ENCODE data around the gene P3H3.

P3H3 gene

DNA sequence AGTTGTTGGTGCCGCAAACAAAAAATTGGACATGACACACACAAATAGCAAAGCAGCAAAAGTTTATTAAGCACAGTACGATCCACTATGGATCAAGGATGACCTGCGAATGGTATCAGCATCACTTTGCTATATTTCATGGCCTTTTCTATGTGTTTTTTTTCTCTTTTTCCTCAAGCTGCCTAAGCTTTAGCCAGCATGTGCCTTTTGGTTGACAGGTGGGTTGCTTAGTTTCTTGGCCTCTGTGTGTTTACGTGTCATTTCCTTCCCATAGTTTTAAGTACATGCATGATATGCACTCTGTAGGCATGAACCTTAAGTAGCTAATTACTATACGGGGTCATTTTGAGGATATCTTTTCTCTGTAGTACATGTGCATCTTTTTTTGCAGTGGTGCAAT, 29.1 kb upstream of the P3H3 start:
- no peak for FAIRE-seq

DNA sequence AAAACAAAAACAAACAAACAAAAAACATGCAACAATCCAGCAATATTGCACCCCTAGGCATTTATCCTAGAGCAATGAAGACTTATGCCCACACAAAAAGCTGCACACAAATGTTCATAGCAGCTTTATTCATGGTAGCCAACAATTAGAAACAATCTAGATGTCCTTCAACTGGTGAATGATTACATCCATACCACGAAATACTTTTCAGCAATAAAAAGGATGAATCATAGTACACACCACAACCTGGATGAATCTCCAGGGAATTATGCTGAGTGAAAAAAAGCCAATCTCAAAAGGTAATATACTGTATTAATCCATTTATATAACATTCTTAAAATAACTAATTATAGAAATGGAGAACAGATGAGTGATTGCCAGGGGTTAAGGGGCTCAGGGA, 21.0 kb upstream of the P3H3 start:
- FAIRE-seq: no peak

DNA sequence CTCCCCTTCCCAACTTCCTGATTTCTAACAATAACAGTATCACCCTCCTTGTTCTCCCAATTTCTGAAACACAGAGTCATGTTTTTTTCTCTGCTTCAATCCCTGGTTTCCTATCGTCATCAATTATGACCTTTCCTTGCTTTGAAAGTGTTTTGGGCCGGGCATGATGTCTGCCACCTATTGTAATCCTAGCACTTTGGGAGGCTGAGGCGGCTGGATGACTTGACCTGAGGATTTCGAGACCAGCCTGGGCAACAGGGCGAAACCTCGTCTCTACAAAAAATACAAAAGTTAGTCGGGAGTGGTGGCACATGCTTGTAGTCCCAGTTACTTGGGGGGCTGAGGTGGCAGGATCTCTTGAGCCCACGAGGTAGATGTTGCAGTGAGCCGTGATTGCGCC, 19.2 kb upstream of the P3H3 start:
- no peak for FAIRE-seq

DNA sequence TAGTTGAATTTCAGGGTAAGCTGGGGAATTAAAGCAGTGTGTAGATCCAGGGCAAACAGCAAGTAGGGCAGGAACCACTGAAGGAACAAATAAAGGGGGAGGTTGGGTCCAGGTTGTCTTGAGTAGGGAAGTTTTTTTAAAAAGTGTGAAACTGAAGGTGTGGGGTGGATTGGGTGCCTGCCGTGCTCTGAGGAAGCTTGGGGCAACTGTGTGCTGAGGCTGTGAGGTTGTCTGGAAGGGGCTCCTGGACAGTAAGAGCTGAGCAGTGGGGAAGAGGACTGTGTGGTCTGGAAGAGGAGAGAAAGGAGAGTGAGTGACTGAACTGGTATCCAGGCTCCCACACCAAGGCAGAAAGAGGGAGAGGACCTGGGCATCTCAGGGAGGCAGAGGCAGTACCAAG, 17.4 kb upstream of the P3H3 start:
- no peak for FAIRE-seq

DNA sequence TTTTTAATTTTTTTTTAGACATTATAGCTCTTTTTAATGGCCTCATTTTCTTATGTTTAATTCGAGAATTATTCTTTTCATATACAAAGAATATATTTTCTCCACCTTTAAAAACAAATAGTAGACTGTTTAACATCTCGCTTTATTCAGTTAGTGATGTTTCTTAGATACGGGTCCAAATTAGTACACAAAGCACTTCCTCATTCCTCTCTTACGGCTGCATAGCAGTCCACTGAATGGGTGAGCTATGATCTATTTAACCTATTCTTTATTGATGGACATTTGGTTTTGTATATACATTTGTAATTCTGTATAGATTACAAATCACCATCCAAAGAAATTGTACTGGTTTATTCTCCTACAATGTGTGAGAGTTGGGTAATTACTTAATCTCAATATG, 14.8 kb upstream of the P3H3 start:
- FAIRE-seq: no peak

DNA sequence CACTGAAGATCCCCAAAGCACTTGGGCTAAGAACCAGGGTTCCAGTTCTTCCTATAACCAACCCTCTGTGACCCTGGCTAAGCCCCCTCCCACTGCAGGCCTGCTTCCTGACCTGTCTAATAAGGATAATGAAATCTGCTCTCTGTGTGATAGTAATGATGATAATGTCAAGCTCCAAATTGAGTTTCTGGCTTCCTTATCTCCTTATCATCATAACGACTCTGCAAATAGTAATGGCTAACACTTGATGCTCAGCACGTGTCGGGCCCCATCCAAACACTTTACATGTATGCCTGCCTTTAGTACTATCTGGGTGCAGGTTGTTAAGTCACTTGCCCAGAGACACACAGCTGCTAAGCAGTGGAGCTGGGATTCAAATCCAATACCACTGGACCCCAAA, 11.6 kb upstream of the P3H3 start:
- FAIRE-seq: no peak

DNA sequence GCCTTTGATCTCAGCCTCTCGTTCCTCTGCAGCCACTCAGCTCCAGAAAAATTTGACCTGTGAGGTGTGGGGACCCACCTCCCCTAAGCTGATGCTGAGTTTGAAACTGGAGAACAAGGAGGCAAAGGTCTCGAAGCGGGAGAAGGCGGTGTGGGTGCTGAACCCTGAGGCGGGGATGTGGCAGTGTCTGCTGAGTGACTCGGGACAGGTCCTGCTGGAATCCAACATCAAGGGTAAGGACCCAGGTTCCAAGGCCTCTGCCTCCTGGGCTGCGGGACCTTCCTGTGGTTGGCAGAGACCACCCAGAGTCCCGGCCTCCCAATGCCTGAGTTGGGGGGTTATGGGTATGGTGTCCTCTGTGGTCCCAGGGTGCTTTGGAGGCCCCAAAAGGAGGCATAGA, 11.1 kb upstream of the P3H3 start:
- no peak for FAIRE-seq

DNA sequence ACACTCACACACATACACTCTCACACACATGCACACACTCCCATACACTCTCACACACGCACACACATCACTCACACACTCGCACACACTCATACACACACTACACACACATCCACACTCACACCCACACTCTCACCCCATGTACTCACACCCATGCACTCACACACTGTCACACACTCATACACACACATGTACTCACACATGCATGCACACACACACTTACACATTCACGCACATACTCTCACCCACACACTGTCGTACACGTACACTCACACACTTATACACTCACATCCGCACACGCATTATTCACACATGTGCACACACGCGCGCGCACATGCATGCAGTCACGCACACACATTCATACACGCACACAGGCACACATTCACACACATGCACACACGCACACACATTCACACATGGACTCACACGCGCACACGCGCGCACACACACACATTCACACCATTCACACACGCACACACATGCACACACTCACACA, 10.5 kb upstream of the P3H3 start:
- FAIRE-seq: no peak

DNA sequence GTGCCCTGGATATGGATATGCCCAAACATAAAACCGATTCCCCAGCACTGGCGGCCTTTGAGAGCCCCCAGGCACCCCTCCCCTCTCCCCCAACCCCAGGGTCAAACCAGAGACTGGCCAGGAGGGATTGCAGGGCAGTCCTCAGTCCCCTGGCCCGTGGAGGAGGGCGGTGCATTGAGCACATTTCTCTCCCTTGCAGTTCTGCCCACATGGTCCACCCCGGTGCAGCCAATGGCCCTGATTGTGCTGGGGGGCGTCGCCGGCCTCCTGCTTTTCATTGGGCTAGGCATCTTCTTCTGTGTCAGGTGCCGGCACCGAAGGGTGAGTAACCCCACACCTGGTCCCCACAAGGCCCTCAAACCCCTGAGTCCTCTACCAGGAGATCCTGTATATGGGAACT, 10.0 kb upstream of the P3H3 start:
- FAIRE-seq: no peak

DNA sequence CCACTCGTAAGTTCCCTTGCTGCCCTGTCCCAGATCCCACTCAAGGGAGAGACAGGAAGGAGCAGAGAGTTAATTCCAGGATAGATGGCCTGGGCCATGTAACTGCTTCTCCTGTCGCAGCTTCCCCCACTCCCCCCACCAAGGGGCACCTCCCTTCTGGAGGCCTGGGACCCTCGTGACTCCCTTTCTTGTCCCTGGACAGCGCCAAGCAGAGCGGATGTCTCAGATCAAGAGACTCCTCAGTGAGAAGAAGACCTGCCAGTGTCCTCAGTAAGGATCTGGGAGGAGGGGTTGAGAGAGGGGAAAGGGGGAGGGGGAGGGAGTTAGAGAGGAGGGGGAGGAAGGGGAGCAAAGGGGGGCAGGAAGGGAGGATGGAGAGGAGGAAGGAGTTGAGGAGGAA, 9.6 kb upstream of the P3H3 start:
- no peak for FAIRE-seq

DNA sequence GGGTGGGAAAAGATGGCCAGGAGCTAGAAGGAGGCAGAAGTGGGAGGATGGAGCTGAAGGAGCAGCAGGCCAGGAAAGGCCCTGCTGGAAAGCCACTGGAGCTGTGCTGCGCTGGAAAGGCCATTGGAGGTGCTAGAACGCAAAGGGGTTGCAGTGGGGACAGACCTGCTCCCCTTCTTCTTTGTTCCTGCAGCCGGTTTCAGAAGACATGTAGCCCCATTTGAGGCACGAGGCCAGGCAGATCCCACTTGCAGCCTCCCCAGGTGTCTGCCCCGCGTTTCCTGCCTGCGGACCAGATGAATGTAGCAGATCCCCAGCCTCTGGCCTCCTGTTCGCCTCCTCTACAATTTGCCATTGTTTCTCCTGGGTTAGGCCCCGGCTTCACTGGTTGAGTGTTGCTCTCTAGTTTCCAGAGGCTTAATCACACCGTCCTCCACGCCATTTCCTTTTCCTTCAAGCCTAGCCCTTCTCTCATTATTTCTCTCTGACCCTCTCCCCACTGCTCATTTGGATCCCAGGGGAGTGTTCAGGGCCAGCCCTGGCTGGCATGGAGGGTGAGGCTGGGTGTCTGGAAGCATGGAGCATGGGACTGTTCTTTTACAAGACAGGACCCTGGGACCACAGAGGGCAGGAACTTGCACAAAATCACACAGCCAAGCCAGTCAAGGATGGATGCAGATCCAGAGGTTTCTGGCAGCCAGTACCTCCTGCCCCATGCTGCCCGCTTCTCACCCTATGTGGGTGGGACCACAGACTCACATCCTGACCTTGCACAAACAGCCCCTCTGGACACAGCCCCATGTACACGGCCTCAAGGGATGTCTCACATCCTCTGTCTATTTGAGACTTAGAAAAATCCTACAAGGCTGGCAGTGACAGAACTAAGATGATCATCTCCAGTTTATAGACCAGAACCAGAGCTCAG, 8.8 kb upstream of the P3H3 start:
- no peak for FAIRE-seq

DNA sequence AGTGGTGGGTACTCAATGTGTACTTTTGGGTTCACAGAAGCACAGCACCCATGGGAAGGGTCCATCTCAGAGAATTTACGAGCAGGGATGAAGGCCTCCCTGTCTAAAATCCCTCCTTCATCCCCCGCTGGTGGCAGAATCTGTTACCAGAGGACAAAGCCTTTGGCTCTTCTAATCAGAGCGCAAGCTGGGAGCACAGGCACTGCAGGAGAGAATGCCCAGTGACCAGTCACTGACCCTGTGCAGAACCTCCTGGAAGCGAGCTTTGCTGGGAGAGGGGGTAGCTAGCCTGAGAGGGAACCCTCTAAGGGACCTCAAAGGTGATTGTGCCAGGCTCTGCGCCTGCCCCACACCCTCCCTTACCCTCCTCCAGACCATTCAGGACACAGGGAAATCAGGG, 8.0 kb upstream of the P3H3 start:
- no peak for FAIRE-seq

DNA sequence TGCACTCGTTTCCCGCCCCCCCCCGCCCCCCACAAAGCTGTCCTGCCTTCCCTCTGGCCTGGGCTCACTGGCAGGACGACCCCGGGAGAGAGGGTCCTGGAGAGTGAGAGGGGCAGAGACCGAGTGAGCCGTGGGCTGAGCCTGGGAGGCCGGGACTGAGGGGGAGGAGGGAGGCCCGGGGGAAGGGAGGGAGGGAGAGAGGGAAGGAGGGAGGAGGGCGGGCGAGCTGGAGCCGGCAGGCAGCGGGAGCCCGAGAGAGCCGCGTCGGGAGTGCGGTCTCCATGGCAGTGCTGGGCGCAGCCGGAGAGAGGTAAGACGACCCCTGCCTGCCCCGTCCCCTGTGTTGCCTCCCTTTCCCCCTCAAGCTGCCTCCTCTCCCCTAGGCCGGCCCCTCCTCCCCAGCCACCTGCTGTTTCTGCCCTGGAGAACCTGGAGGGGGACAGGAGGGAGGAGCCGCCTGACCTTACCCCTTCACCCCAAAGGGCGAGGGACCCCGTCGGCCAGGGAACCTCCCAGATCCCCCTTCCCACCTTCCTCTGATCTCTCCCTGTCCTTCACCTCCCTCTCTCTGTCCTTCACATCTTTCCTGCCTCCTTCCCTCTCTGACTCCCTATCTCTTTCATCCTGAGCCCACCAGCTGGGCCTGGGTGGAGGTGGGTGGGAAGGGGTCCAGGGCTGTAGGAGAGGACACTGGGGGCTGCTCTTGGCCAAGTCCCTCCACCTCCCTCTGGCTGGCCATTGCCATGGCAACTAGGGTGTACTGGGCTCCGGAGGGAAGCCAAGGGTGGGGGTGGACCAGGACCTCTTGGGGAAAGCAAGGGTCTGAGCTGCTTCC, 6.4 kb upstream of the P3H3 start, which contains the start of gene GPR162:
Gene GPR162, plus strand, starts transcription at position 231 of the 835 bp plus-strand sequence. CDS start 2,078 bp downstream, outside the sequence.
- FAIRE-seq: no peak

DNA sequence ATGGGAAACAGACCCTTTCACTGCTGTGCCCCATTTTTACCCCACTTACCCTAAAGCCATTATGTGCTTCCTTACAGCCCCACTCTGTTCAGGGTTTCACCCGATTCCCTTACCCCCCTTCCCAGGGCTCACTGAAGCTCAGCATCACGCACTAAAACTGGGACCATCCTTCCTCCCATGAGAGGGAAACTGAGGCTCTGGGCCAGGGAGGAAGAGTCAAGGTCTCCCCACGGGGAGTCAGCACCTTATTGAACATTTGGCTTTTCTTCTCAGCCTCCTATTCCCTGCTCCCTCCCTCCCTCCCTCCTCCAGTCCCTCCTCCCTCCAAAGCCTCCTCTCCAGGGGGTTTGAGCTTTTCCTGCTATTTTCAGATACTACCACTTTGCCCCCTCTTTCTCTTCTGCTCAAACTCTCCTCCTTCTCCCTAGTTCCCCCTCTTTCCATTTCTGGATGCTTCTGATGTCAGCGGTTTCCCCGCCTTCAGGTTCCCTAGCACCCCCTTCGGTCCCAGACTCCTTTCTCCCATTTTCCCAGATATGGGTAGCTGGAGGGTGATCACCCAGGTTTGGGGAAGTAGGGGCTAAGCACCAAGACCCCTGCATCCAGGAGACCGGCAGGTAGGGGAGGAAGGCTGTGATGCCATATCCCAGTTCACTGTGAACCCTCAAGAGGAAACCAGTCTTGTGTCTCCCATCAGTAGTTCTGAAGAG, 5.6 kb upstream of the P3H3 start:
- FAIRE-seq: no peak

DNA sequence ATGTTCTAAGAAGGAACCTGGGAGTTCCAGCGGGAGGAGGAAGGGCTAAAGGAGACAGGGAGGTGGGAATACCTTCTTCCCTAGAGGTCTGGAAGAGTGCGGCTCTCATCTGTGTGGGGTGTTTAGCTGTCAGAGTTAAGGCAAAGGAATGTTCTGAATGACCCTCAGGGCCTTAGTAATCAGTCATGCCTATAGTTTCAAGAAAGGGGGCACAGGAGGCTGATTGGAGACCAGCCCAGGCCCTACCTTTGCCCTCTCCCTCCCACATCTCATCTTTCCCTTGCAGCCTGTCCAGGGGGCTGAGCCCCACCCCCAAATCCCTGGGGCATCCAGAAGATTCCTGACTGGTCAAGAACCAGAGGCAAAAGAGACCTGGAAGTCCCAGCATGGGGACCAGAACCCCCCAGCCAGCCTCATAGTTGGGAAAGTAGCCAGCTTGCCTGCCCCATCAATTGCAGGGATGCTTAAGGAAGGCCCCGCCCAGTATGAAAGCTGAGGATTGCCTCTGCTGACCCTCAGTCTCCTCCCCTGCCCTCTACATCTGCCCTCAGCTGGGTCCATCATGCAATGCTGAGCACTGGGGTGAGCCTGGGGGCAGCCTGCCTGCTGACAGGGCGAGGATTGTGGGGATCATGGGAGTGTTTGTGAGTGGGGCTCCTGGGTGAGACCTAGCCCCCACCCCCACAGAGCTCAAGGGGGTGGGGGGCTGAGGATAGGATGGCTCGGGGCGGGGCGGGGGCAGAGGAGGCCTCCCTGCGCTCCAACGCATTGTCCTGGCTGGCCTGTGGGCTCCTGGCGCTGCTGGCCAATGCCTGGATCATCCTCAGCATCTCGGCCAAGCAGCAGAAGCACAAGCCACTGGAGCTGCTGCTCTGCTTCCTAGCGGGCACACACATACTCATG, 4.8 kb upstream of the P3H3 start:
- FAIRE-seq: no peak

DNA sequence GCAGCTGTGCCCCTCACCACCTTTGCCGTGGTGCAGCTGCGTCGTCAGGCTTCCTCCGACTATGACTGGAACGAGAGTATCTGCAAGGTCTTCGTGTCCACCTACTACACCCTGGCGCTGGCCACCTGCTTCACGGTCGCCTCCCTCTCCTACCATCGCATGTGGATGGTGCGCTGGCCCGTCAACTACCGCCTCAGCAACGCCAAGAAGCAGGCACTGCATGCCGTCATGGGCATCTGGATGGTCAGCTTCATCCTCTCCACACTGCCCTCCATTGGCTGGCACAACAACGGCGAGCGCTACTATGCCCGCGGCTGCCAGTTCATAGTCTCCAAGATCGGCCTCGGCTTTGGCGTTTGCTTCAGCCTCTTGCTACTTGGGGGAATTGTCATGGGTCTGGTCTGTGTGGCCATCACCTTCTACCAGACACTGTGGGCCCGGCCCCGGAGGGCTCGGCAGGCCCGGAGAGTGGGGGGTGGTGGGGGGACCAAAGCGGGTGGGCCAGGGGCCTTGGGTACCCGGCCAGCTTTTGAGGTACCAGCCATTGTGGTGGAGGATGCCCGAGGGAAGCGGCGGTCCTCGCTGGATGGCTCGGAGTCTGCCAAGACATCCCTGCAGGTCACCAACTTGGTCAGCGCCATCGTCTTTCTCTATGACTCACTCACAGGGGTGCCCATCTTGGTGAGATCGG, 4.0 kb upstream of the P3H3 start:
- FAIRE-seq: no peak

DNA sequence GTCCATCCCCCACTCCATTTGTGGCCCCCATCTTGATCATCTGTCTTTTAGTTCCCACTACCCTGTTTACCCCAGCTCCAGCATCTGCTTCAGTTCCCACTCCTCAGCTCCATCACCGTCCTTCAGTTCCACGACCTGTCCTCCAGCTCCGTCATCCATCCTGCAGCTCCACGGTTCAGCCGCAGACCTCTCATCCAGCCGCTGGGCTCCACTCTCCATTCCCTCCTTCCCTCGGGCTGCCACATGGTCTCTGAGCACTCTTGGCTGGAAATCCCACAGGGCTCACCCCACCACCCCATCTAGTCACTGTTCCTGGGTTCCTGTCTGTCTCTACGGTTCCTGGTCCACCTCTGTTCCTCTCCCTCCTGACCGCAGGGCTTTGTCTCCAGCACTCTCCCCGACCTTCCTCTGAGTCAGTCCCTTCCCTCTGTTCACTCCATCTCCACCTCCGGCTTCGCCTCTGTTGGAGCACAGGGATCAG, 3.3 kb upstream of the P3H3 start:
- no peak for FAIRE-seq

DNA sequence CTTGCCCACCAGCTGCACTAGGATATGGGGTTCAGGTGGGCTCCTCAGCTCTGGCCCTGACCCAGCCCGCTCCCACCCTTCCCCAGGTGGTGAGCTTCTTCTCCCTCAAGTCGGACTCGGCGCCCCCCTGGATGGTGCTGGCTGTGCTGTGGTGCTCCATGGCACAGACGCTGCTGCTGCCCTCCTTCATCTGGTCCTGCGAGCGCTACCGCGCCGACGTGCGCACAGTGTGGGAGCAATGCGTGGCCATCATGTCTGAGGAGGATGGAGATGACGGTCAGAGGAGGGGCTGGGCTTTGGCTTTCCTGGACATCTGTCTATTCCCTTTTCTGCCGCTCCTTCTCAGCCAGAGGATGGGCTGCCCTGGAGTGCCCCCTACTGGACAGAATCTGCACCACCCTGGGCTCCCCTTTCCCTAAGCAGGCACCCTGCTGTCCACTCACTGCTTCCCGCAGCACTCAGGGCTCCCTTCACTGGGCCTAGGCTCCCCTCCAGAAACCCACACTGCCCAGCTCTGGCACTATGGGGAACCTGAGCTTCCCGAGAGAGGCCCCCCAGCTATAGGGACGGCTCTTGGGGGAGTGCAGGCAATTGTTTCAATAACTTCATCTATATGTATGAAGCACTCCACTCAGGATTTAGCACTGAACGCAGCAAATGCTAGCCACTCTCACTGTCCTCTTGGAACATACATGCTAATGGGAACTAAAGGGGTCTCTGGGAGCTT, 2.6 kb upstream of the P3H3 start:
- FAIRE-seq: peak; percentile 81

DNA sequence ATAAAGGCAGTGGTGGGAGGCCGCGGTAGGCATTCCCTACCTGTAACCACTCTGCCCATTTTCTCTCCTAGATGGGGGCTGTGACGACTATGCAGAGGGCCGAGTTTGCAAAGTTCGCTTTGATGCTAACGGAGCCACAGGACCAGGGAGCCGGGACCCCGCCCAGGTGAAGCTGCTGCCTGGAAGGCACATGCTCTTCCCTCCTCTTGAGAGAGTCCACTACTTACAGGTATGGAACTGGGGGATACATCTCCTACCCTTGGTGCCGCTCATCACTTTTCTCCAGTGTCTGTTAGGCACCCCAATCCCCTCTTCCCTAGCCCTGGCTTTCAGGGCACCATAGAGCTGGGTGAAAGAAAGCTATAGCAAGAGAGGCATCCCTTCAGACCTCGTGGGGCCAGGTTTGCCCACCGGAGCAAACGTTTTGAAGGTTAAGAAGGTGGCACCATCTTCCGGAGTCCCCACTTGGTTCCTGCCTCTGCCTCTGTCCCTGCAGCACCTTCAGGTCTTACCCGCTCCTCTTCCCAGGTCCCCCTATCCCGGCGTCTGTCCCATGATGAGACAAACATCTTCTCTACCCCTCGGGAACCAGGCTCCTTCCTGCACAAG, 2.0 kb upstream of the P3H3 start:
- no peak for FAIRE-seq

All from G401.6 (cell line).